ENCODE measurements around the gene SCART1.
"Not testable (repeated sequence)": the region's sequence is repeated elsewhere in the genome, so short reads cannot be mapped to it uniquely, and the experiment has no call there.

SCART1 gene

GRCh38 chr10:133465950-133466474 is 12.3 kb downstream of the SCART1 start:
- no peak overlapping the region for H3K27ac Mint-ChIP-seq

GRCh38 chr10:133466683-133467275 is 13.0 kb downstream of the SCART1 start:
- DNase-seq (ENCODE audit: low spot score in 2 of 2) (no peak), ATAC-seq (ENCODE audit: low read depth) (no peak)
- no peaks in the 10 kb centered on the region for H3K4me1 Mint-ChIP-seq
- no peaks in the 10 kb centered on the region for H3K27me3 Mint-ChIP-seq
- H3K9me3 Mint-ChIP-seq, result peaks cover 2% of the 10 kb centered on the region
- H3K4me3 Mint-ChIP-seq, result no peak overlapping the region
- H3K27ac Mint-ChIP-seq, result no peak overlapping the region
- H3K36me3 Mint-ChIP-seq, result peaks cover 30% of the 10 kb centered on the region

More at GRCh38 chr10:133465950-133466474, 12.3 kb downstream of the SCART1 start:
- H3K27me3 Mint-ChIP-seq, result no peaks in the 10 kb centered on the region
- no peak overlapping the region for H3K4me3 Mint-ChIP-seq
- ATAC-seq (ENCODE audit: low read depth), result no peak
- DNase-seq (ENCODE audit: low spot score in 2 of 2), result no peak
- H3K36me3 Mint-ChIP-seq, result peaks cover 32% of the 10 kb centered on the region
- H3K4me1 Mint-ChIP-seq, result no peaks in the 10 kb centered on the region
- peaks cover 2% of the 10 kb centered on the region for H3K9me3 Mint-ChIP-seq

GRCh38 chr10:133467286-133467911 is 13.7 kb downstream of the SCART1 start:
- H3K27me3 Mint-ChIP-seq, result no peaks in the 10 kb centered on the region
- no peak overlapping the region for H3K4me3 Mint-ChIP-seq
- no peaks in the 10 kb centered on the region for H3K4me1 Mint-ChIP-seq
- DNase-seq (ENCODE audit: low spot score in 2 of 2) (no peak), ATAC-seq (ENCODE audit: low read depth) (no peak)
- H3K36me3 Mint-ChIP-seq, result peaks cover 30% of the 10 kb centered on the region
- peaks cover 2% of the 10 kb centered on the region for H3K9me3 Mint-ChIP-seq
- no peak overlapping the region for H3K27ac Mint-ChIP-seq

GRCh38 chr10:133469205-133469604 is 15.5 kb downstream of the SCART1 start:
- not testable (repeated sequence) for ATAC-seq (ENCODE audit: low read depth); DNase-seq (ENCODE audit: low spot score in 2 of 2); H3K4me1 Mint-ChIP-seq; H3K27me3 Mint-ChIP-seq; H3K4me3 Mint-ChIP-seq; H3K9me3 Mint-ChIP-seq; H3K27ac Mint-ChIP-seq
- peaks cover 33% of the 10 kb centered on the region for H3K36me3 Mint-ChIP-seq

- Mint-ChIP-seq H3K36me3 (peaks cover 33% of the 10 kb centered on the region), H3K27me3 (peaks cover 2% of the 10 kb centered on the region), H3K4me1 (peaks cover 4% of the 10 kb centered on the region), H3K27ac (no peak overlapping the region), H3K9me3 (peaks cover 7% of the 10 kb centered on the region), H3K4me3 (no peak overlapping the region)
- DNase-seq (ENCODE audit: low spot score in 2 of 2) (no peak), ATAC-seq (ENCODE audit: low read depth) (no peak)
Observed at GRCh38 chr10:133471300-133472109, 17.8 kb downstream of the SCART1 start.

GRCh38 chr10:133473270-133473669 is 19.5 kb downstream of the SCART1 start:
- H3K4me3 Mint-ChIP-seq, result no peak overlapping the region
- peaks cover 4% of the 10 kb centered on the region for H3K4me1 Mint-ChIP-seq
- peaks cover 2% of the 10 kb centered on the region for H3K27me3 Mint-ChIP-seq
- ATAC-seq (ENCODE audit: low read depth) (no peak), DNase-seq (ENCODE audit: low spot score in 2 of 2) (no peak)
- H3K36me3 Mint-ChIP-seq, result peaks cover 22% of the 10 kb centered on the region
- no peak overlapping the region for H3K27ac Mint-ChIP-seq
- H3K9me3 Mint-ChIP-seq, result peaks cover 7% of the 10 kb centered on the region

- H3K27me3 Mint-ChIP-seq, result peaks cover 2% of the 10 kb centered on the region
- peaks cover 4% of the 10 kb centered on the region for H3K4me1 Mint-ChIP-seq
- DNase-seq (ENCODE audit: low spot score in 2 of 2) (no peak), ATAC-seq (ENCODE audit: low read depth) (no peak)
- no peak overlapping the region for H3K4me3 Mint-ChIP-seq
- H3K9me3 Mint-ChIP-seq, result peaks cover 7% of the 10 kb centered on the region
- H3K36me3 Mint-ChIP-seq, result peaks cover 21% of the 10 kb centered on the region
- H3K27ac Mint-ChIP-seq, result no peak overlapping the region
Observed at GRCh38 chr10:133474027-133474426, 20.3 kb downstream of the SCART1 start.

GRCh38 chr10:133474665-133475424 is 21.1 kb downstream of the SCART1 start:
- Mint-ChIP-seq H3K4me3 (no peak overlapping the region), H3K4me1 (peaks cover 4% of the 10 kb centered on the region), H3K9me3 (peaks cover 7% of the 10 kb centered on the region), H3K27me3 (peaks cover 2% of the 10 kb centered on the region), H3K27ac (no peak overlapping the region), H3K36me3 (peaks cover 18% of the 10 kb centered on the region)
- no peak for ATAC-seq (ENCODE audit: low read depth)
- DNase-seq (ENCODE audit: low spot score in 2 of 2), result no peak

- peaks cover 2% of the 10 kb centered on the region for H3K27me3 Mint-ChIP-seq
- no peak overlapping the region for H3K27ac Mint-ChIP-seq
- ATAC-seq (ENCODE audit: low read depth) (no peak), DNase-seq (ENCODE audit: low spot score in 2 of 2) (no peak)
- H3K4me1 Mint-ChIP-seq, result peaks cover 4% of the 10 kb centered on the region
- H3K9me3 Mint-ChIP-seq, result peaks cover 5% of the 10 kb centered on the region
- H3K4me3 Mint-ChIP-seq, result no peak overlapping the region
- H3K36me3 Mint-ChIP-seq, result peaks cover 13% of the 10 kb centered on the region
Observed at GRCh38 chr10:133475425-133475734, 21.6 kb downstream of the SCART1 start.

- no peak overlapping the region for H3K4me3 Mint-ChIP-seq
- H3K27ac Mint-ChIP-seq, result no peak overlapping the region
- H3K27me3 Mint-ChIP-seq, result peaks cover 2% of the 10 kb centered on the region
- ATAC-seq (ENCODE audit: low read depth) (no peak), DNase-seq (ENCODE audit: low spot score in 2 of 2) (no peak)
- peaks cover 5% of the 10 kb centered on the region for H3K9me3 Mint-ChIP-seq
- H3K36me3 Mint-ChIP-seq, result peaks cover 13% of the 10 kb centered on the region
- peaks cover 4% of the 10 kb centered on the region for H3K4me1 Mint-ChIP-seq
Observed at GRCh38 chr10:133475821-133476640, 22.3 kb downstream of the SCART1 start.

GRCh38 chr10:133476641-133476990 is 22.9 kb downstream of the SCART1 start:
- Mint-ChIP-seq H3K4me3 (no peak overlapping the region), H3K4me1 (peaks cover 4% of the 10 kb centered on the region), H3K27me3 (peaks cover 2% of the 10 kb centered on the region), H3K36me3 (peaks cover 11% of the 10 kb centered on the region), H3K27ac (no peak overlapping the region), H3K9me3 (peaks cover 5% of the 10 kb centered on the region)
- ATAC-seq (ENCODE audit: low read depth) (no peak), DNase-seq (ENCODE audit: low spot score in 2 of 2) (no peak)

GRCh38 chr10:133481086-133481643 is 27.4 kb downstream of the SCART1 start:
- H3K4me1 Mint-ChIP-seq, result no peaks in the 10 kb centered on the region
- H3K36me3 Mint-ChIP-seq, result peaks cover 17% of the 10 kb centered on the region
- H3K9me3 Mint-ChIP-seq, result peaks cover 20% of the 10 kb centered on the region
- DNase-seq (ENCODE audit: low spot score in 2 of 2) (no peak), ATAC-seq (ENCODE audit: low read depth) (no peak)
- H3K27me3 Mint-ChIP-seq, result peaks cover 2% of the 10 kb centered on the region
- no peak overlapping the region for H3K27ac Mint-ChIP-seq
- H3K4me3 Mint-ChIP-seq, result no peak overlapping the region

- DNase-seq (ENCODE audit: low spot score in 2 of 2), result no peak
- peaks cover 22% of the 10 kb centered on the region for H3K9me3 Mint-ChIP-seq
- no peak for ATAC-seq (ENCODE audit: low read depth)
- H3K27me3 Mint-ChIP-seq, result peaks cover 2% of the 10 kb centered on the region
- H3K4me1 Mint-ChIP-seq, result no peaks in the 10 kb centered on the region
- H3K4me3 Mint-ChIP-seq, result no peak overlapping the region
- H3K27ac Mint-ChIP-seq, result no peak overlapping the region
- H3K36me3 Mint-ChIP-seq, result peaks cover 18% of the 10 kb centered on the region
Observed at GRCh38 chr10:133481657-133482056, 27.9 kb downstream of the SCART1 start.

Measured in memory B cell (primary cell).